ENCODE measurements around the gene STAT6.

Gene STAT6

GRCh38 chr12:57047981-57048380 lies 63.2 kb downstream of the STAT6 start:
- DNase-seq (ENCODE audit: low spot score) = no peak

DNA sequence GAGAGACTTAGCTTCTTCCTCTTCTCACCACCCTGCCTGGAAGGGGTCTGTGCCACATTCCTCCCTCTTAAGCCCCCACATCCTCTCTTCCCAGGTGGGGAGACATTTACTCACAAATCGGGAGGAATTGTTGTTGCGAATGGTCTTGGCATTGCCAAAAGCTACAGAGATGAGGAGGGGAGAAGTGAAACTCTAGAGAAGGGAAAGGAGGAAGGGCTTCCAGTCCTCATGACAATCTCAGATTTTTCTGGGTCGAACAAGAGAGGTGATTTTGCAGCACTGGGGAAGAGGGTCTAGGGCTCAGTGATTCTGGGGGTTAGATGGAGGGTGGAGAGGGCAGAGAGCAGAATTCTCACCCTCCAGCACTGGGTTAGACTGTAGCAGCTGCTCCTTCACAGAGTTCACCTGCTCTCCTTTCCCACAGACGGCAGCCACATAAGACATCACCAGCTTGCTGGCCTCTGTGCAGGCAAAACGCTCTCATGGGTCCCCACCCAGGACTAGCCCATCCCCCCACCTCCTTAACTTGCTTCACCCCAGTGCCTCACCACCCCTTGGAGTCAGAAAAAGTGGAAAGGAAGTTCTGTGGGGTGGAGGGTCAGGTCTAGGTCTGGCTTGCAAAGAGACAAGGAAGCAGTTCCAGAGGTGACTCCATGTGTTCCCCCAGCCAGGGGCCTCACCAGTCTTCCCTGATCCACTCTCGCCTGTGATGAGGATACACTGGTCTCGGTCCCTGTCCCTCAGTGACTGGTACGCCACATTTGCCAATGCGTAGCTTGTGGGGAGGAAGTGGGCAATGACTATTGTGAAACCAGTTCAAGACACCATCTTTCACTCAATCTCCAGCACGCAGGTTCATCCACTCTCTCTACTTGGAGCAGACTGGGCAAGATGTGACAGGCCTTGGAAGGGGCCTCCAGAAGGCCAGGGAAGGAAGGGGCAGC lies 63.9 kb downstream of the STAT6 start:
- no peak for DNase-seq (ENCODE audit: low spot score)

DNA sequence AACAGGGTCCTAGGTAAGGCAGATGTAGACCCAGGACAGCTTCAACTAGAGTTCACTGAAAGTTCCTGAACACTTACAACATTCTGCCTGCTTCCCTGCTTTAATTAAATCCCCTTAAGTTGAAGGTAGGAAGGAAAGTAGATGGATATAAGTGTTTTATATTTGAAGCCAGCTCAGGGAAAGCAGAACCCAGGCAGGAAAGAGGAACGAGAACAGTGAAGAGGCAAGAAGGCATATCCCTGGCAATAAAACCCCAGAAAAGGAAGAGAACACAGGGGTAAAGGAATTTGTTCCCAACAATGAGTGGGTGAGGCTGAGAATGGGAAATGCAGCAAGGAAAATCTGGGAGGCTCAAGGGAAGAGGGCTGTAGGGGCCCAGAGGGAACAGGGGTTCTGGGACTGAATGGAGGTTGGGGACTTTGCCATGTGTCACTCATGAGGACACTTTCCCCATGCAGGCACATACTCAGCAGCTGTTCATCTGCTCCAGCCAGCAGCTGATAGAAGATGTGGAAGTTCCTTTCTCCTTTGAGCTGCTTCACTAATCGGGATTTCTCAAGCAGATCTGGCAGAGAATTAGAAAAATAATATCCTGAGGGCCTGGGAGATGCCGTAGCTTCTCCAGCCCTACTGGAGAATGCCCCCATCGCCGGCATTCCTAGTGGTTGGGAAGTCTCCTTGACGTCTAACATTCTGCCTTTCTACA lies 64.9 kb downstream of the STAT6 start:
- no peak for DNase-seq (ENCODE audit: low spot score)

Measured in NAMALWA (cell line).